CD8-positive, alpha-beta memory T cell (primary cell): ENCODE results near the gene VAT1. TPM values are rescaled to one million over a fixed set of nuclear protein-coding genes. Genes with fewer than 3 reads are reported as not detected.
"Not testable (repeated sequence)": the region's sequence is repeated elsewhere in the genome, so short reads cannot be mapped to it uniquely, and the experiment has no call there.

Experiments used
- CTCF ChIA-PET: fragments of 350-600 bp; sonication (Branson Sonifier 250); formaldehyde crosslinking; loops from one replicate; lab custom pipeline; 2021; ENCODE audit warnings: antibody characterized with exemption; lab: Charles Lee
- POLR2A ChIA-PET: fragments of 350-600 bp; sonication (Branson Sonifier 250); formaldehyde crosslinking; loops from one replicate; lab custom pipeline; 2021; ENCODE audit warnings: antibody characterized with exemption; lab: Charles Lee
- DNase-seq, 5 donors: peaks; one replicate each; pipeline versions ENCODE4 v3.0.0 to v3.0.0-alpha.2; 2020 to 2022; ENCODE audit warnings: mixed read lengths in 1 of 5
- H3K27ac ChIP-seq: one replicate; pipeline ENCODE4 v1.7.0; 2013; ENCODE audit warnings: low read depth, mild to moderate bottlenecking, low read length, moderate library complexity
- H3K27me3 ChIP-seq: 2 replicates; pipeline ENCODE4 v1.7.0; 2013; ENCODE audit warnings: low read length, mild to moderate bottlenecking; ENCODE audit not compliant: insufficient read depth, poor library complexity, severe bottlenecking
- H3K36me3 ChIP-seq: 2 replicates; pipeline ENCODE4 v1.7.0; 2013; ENCODE audit warnings: mild to moderate bottlenecking, low read length, moderate library complexity; ENCODE audit not compliant: insufficient read depth
- H3K4me1 ChIP-seq: 2 replicates; pipeline ENCODE4 v1.7.0; 2013; ENCODE audit warnings: mild to moderate bottlenecking, low read length, moderate library complexity; ENCODE audit not compliant: insufficient read depth
- H3K4me3 ChIP-seq: 2 replicates; pipeline ENCODE4 v1.7.0; 2013; ENCODE audit warnings: mild to moderate bottlenecking, low read length
- H3K9me3 ChIP-seq: 2 replicates; pipeline ENCODE4 v1.7.0; 2013; ENCODE audit warnings: mild to moderate bottlenecking, low read length
- H3K27ac Mint-ChIP-seq, 8 donors: one replicate each; pipeline ENCODE4 v1.8.0; 2020 to 2021; ENCODE audit warnings: mixed read lengths in 8 of 8, mild to moderate bottlenecking in 6 of 8, inconsistent platforms in 3 of 8, moderate library complexity in 3 of 8
- H3K27me3 Mint-ChIP-seq, 2 donors: one replicate each; pipeline ENCODE4 v1.8.0; 2020 to 2021; ENCODE audit warnings: mixed read lengths in 2 of 2, mild to moderate bottlenecking in 1 of 2, moderate library complexity in 1 of 2
- H3K36me3 Mint-ChIP-seq, 3 donors: one replicate each; pipeline ENCODE4 v1.8.0; 2020 to 2021; ENCODE audit warnings: mixed read lengths in 3 of 3, inconsistent platforms in 1 of 3, mild to moderate bottlenecking in 1 of 3
- H3K4me1 Mint-ChIP-seq, 3 donors: one replicate each; pipeline ENCODE4 v1.8.0; 2020 to 2021; ENCODE audit warnings: mixed read lengths in 3 of 3, inconsistent platforms in 1 of 3, mild to moderate bottlenecking in 1 of 3
- H3K4me3 Mint-ChIP-seq, 7 donors: one replicate each; pipeline ENCODE4 v1.8.0; 2020 to 2021; ENCODE audit warnings: mixed read lengths in 7 of 7, mild to moderate bottlenecking in 6 of 7, moderate library complexity in 4 of 7, inconsistent platforms in 2 of 7
- H3K9me3 Mint-ChIP-seq, 5 donors: one replicate each; pipeline ENCODE4 v1.8.0; 2020 to 2022; ENCODE audit warnings: mixed read lengths in 5 of 5, mild to moderate bottlenecking in 3 of 5, moderate library complexity in 2 of 5, inconsistent platforms in 1 of 5
- polyA plus RNA-seq: library from polyadenylated mRNA; unstranded; fragments of 300-500 nt; fragmentation: Illumina TruSeq; gene quantifications from one replicate; pipeline ENCODE4 v1.2.3, GENCODE V29; 2021
- total RNA-seq, 2 experiments: library from RNA; stranded (reverse); gene quantifications; one replicate each; pipeline ENCODE4 v1.2.3, GENCODE V29; 2021

Gene VAT1
- total and polyA plus RNA-seq, 3 experiments from 2014 or later = 31.1 to 42.2 (median 35.9) TPM

DNA sequence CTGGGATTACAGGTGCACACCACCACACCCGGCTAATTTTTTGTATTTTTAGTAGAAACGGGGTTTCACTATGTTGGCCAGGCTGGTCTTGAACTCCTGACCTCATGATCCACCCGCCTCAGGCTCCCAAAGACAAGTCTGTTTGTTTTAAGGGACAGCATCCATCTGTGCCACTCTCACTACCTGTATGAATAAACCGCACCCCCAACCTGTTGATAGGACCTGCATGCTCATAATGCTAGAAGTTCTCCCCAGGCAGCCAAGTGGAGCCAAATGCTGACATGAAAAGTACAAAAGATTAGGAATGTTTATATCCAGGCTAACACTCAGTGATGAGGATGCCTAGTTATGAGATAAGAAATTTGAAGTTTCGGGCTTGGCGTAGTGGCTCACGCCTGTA lies 30.8 kb upstream of the VAT1 start:
- H3K27me3 ChIP-seq, H3K4me1 ChIP-seq, H3K27ac Mint-ChIP-seq, POLR2A ChIA-PET, H3K27ac ChIP-seq, H3K36me3 Mint-ChIP-seq, H3K36me3 ChIP-seq, H3K9me3 ChIP-seq, CTCF ChIA-PET, DNase-seq, H3K4me3 Mint-ChIP-seq, H3K4me1 Mint-ChIP-seq, H3K4me3 ChIP-seq, H3K27me3 Mint-ChIP-seq, H3K9me3 Mint-ChIP-seq: not testable (repeated sequence)

DNA sequence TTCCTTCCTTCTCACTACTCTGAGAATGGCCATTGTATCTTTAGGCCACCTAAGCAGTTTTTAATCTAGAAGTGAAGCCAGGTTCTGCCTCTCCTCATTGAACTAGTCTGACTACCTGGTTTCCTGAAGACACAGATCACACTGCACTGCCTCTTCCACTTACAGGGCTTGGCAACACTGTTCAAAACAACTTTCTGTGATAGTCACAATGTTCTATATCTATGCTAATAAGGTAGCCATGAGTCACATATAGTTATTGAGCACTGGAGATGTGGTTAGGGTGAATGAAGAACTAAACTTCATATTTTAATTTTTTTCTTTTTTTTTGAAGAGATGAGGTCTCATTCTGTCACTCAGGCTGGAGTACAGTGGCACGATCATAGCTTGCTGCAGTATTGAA lies 29.8 kb upstream of the VAT1 start:
- H3K36me3 Mint-ChIP-seq = peaks cover 0 to 5% (median 0%) of the 10 kb centered on the region in 3 donors
- H3K9me3 Mint-ChIP-seq = no peaks in the 10 kb centered on the region
- no peak overlapping the region for H3K4me3 ChIP-seq
- H3K27me3 Mint-ChIP-seq = no peaks in the 10 kb centered on the region
- no peaks in the 10 kb centered on the region for H3K4me1 ChIP-seq
- no peaks in the 10 kb centered on the region for H3K36me3 ChIP-seq
- no peaks in the 10 kb centered on the region for H3K9me3 ChIP-seq
- no peaks in the 10 kb centered on the region for H3K27me3 ChIP-seq
- ChIA-PET POLR2A (no interaction called here), CTCF (no interaction called here)
- no peaks in the 10 kb centered on the region for H3K4me1 Mint-ChIP-seq
- no peak overlapping the region for H3K27ac ChIP-seq
- no peak overlapping the region for H3K4me3 Mint-ChIP-seq
- DNase-seq = no peak
- H3K27ac Mint-ChIP-seq = peak overlapping the region in 1 of 8 donors; percentile 50

DNA sequence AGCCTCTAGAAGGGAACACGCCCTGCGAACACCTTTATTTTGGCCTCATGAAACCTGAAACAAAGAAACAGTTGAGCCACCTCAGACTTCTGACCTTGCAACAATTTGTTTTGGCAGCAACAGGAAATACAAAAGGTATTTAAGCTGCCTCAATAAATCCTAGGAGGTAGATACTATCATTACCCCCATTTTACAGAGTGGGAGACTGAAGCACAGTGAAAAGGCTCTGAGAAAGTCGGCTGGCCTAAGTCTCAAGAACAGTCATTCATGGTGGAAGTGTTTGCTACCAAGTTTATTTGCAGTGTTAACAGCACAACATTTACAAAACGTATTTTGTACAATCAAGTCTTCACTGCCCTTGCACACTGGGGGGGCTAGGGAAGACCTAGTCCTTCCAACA lies 21.8 kb upstream of the VAT1 start:
- Mint-ChIP-seq H3K9me3 (no peaks in the 10 kb centered on the region), H3K27ac (no peak overlapping the region), H3K36me3 (no peaks in the 10 kb centered on the region), H3K27me3 (no peaks in the 10 kb centered on the region), H3K4me3 (no peak overlapping the region), H3K4me1 (no peaks in the 10 kb centered on the region)
- Histone ChIP-seq H3K9me3 (no peaks in the 10 kb centered on the region), H3K4me1 (no peaks in the 10 kb centered on the region), H3K36me3 (no peaks in the 10 kb centered on the region), H3K27me3 (no peaks in the 10 kb centered on the region), H3K27ac (no peak overlapping the region), H3K4me3 (no peak overlapping the region)
- CTCF ChIA-PET = no interaction called here
- POLR2A ChIA-PET = no interaction called here
- no peak for DNase-seq

DNA sequence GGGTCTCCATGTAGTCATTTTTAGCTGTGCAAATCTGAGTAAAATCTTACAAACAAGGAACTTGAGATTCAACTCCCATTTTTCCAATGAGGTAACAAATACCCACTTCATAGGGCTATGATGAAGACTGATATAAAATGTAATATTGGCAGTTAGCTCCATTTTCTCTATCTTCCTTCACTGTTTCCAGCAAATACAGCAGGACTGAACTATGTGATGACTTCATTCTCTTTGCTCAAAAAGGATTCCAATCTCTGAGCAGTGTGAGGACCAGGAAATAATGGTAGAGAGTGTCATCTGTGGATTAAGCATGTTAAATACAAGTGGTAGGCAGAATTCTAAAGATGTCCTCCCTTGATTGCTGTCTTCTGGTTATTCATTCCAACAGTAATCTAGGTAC lies 21.1 kb upstream of the VAT1 start:
- no peak overlapping the region for H3K4me3 Mint-ChIP-seq
- H3K27me3 ChIP-seq = no peaks in the 10 kb centered on the region
- ChIA-PET POLR2A (interaction anchor here (0.6 kb wide), 1 partner anchor 86 kb away, joined by 3 read pairs; no protein-coding TSS in a partner anchor), CTCF (no interaction called here)
- H3K27me3 Mint-ChIP-seq = no peaks in the 10 kb centered on the region
- no peaks in the 10 kb centered on the region for H3K4me1 ChIP-seq
- no peaks in the 10 kb centered on the region for H3K9me3 Mint-ChIP-seq
- H3K27ac Mint-ChIP-seq = peak overlapping the region in 2 of 8 donors; percentile 37 to 39
- no peaks in the 10 kb centered on the region for H3K36me3 ChIP-seq
- no peak overlapping the region for H3K4me3 ChIP-seq
- no peaks in the 10 kb centered on the region for H3K36me3 Mint-ChIP-seq
- H3K4me1 Mint-ChIP-seq = no peaks in the 10 kb centered on the region
- H3K27ac ChIP-seq = no peak overlapping the region
- no peaks in the 10 kb centered on the region for H3K9me3 ChIP-seq
- DNase-seq = no peak

DNA sequence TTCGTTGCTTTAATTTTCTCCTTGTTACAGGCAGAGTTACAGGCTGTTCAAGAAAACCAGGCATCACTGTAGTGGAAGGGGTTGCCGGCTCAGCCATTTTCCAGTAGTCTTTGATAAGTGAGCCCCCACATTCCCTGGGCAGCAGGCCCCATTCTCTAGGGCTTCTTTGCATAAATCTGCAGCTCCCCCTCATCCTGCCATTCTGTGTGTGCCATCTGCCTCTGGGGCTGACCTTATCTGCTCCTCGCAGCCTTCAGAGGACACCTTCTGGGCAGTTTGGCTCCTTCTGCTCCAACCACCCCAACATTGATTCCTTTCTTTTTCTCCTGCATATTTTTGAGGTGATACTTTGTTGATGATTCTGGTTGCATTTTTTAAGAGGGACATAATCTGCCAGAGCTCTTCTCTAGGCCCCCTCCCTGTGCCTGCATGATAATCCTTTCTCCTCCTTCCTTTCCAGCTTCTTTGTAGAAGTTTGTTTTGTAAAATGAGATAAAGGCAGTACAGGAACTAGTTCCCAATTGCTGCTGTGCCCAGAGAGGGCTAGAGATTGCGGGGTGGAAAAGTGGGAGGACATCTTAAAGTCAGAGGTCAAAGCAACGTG lies 19.9 kb upstream of the VAT1 start:
- no peak for DNase-seq
- H3K4me1 ChIP-seq = no peaks in the 10 kb centered on the region
- no peak overlapping the region for H3K4me3 Mint-ChIP-seq
- no peak overlapping the region for H3K4me3 ChIP-seq
- no peaks in the 10 kb centered on the region for H3K4me1 Mint-ChIP-seq
- H3K27me3 ChIP-seq = no peaks in the 10 kb centered on the region
- H3K36me3 Mint-ChIP-seq = no peaks in the 10 kb centered on the region
- H3K27me3 Mint-ChIP-seq = no peaks in the 10 kb centered on the region
- POLR2A ChIA-PET = no interaction called here
- no peaks in the 10 kb centered on the region for H3K36me3 ChIP-seq
- CTCF ChIA-PET = no interaction called here
- H3K27ac ChIP-seq = no peak overlapping the region
- no peaks in the 10 kb centered on the region for H3K9me3 Mint-ChIP-seq
- H3K9me3 ChIP-seq = no peaks in the 10 kb centered on the region
- peak overlapping the region in 1 of 8 donors; percentile 72 for H3K27ac Mint-ChIP-seq

DNA sequence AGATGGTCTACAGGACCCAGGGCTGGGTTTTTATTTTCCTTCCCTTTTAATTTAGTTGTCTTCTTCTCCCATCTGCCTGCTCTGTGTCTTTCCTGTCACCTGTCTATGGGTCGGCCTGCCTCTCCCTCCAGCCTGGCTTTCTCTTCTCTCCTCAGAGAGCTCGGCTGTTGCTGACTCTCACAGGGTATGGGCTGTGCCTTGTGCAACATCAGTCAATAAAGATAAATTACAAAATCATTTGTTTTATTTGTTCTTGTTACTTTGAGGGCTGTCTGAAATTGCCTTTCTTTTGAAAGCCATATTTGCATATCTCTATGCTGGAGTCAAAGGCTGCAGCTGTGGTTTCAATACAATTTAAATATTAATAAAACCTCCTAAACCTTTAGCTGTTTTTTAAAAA lies 18.5 kb upstream of the VAT1 start:
- Mint-ChIP-seq H3K27me3 (no peaks in the 10 kb centered on the region), H3K4me1 (no peaks in the 10 kb centered on the region), H3K27ac (peak overlapping the region in 2 of 8 donors; percentile 67 to 88), H3K36me3 (no peaks in the 10 kb centered on the region), H3K9me3 (no peaks in the 10 kb centered on the region), H3K4me3 (no peak overlapping the region)
- no peak for DNase-seq
- Histone ChIP-seq H3K4me3 (no peak overlapping the region), H3K9me3 (no peaks in the 10 kb centered on the region), H3K4me1 (no peaks in the 10 kb centered on the region), H3K27me3 (no peaks in the 10 kb centered on the region), H3K27ac (no peak overlapping the region), H3K36me3 (no peaks in the 10 kb centered on the region)
- ChIA-PET POLR2A (no interaction called here), CTCF (no interaction called here)

DNA sequence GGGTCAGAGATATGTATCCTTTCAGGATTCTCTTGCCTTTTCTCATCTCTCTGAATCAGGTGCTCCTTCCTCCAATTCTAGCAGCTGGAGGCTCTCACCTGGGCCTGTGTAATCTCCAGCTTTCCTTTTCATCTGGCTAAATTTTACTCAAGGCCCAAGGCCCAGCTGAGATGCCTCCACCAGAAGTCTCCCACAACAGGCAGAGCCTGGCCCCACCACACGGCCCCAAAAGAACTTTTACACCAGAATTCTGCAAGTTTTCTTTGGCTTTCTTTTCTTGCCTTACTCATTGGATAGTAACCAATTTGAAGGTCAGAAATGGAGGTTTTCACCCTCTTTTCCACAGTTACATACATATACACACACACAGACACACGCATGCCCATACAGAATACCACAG lies 17.5 kb upstream of the VAT1 start:
- no peak overlapping the region for H3K27ac ChIP-seq
- Mint-ChIP-seq H3K27ac (no peak overlapping the region), H3K27me3 (no peaks in the 10 kb centered on the region), H3K4me1 (no peaks in the 10 kb centered on the region), H3K9me3 (no peaks in the 10 kb centered on the region), H3K4me3 (no peak overlapping the region), H3K36me3 (no peaks in the 10 kb centered on the region)
- no peaks in the 10 kb centered on the region for H3K4me1 ChIP-seq
- no peaks in the 10 kb centered on the region for H3K36me3 ChIP-seq
- POLR2A ChIA-PET = interaction anchor here (0.6 kb wide), 1 partner anchor 55 kb away, joined by 3 read pairs; no protein-coding TSS in a partner anchor
- DNase-seq = no peak
- no peaks in the 10 kb centered on the region for H3K27me3 ChIP-seq
- no peaks in the 10 kb centered on the region for H3K9me3 ChIP-seq
- CTCF ChIA-PET = no interaction called here
- H3K4me3 ChIP-seq = no peak overlapping the region

DNA sequence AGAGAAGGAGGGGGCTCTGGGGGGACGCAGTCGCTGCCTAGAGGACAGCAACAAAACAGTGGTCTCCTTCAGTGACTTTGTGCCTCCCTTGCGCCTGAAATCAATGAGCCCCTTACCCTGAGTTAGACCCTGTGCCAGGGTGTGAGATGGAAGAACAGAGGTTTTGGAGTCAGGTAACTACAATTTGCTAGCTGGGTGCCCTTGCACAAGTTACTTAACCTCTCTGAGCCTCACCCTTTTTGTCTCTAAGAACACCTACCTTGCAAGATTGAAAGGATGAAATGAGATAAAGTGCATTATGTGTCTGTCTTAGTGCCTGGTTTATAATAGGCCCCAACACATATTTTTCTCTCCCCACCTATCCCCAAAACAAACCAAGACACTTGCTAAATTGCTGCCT lies 12.7 kb upstream of the VAT1 start:
- Histone ChIP-seq H3K4me1 (no peaks in the 10 kb centered on the region), H3K27me3 (no peaks in the 10 kb centered on the region), H3K36me3 (no peaks in the 10 kb centered on the region), H3K27ac (no peak overlapping the region), H3K9me3 (no peaks in the 10 kb centered on the region), H3K4me3 (no peak overlapping the region)
- peaks cover 0 to 2% of the 10 kb centered on the region in 2 donors for H3K27me3 Mint-ChIP-seq
- H3K27ac Mint-ChIP-seq = peak overlapping the region in 2 of 8 donors; percentile 29 to 72
- no peak overlapping the region for H3K4me3 Mint-ChIP-seq
- DNase-seq = no peak
- ChIA-PET POLR2A (no interaction called here), CTCF (no interaction called here)
- H3K36me3 Mint-ChIP-seq = no peaks in the 10 kb centered on the region
- H3K9me3 Mint-ChIP-seq = no peaks in the 10 kb centered on the region
- H3K4me1 Mint-ChIP-seq = no peaks in the 10 kb centered on the region
